NCI-H226 (cell line): Measurements from ENCODE around the gene MACROD2.

Source experiments
- DNase-seq: peaks from one replicate; pipeline ENCODE4 v3.0.0-alpha.2; 2015

The MACROD2 gene

GRCh38 chr20:15918631-15919030, 1923.3 kb downstream of the MACROD2 start:
- no peak for DNase-seq

GRCh38 chr20:15919118-15919517, 1923.8 kb downstream of the MACROD2 start:
- DNase-seq = no peak

- DNase-seq = no peak
Observed at GRCh38 chr20:15921930-15922329, 1926.6 kb downstream of the MACROD2 start.

- DNase-seq = no peak
Observed at GRCh38 chr20:15922556-15922955, 1927.2 kb downstream of the MACROD2 start.

GRCh38 chr20:15923030-15923776, 1927.9 kb downstream of the MACROD2 start:
- DNase-seq = no peak

GRCh38 chr20:15924556-15924955, 1929.2 kb downstream of the MACROD2 start:
- no peak for DNase-seq

GRCh38 chr20:15925376-15925775, 1930.1 kb downstream of the MACROD2 start:
- no peak for DNase-seq

- DNase-seq = no peak
Observed at GRCh38 chr20:15927893-15928650, 1932.8 kb downstream of the MACROD2 start.

GRCh38 chr20:15928946-15929345, 1933.6 kb downstream of the MACROD2 start:
- no peak for DNase-seq

- peak; percentile 29 for DNase-seq
Observed at GRCh38 chr20:15930311-15931305, 1935.3 kb downstream of the MACROD2 start.

- DNase-seq = no peak
Observed at GRCh38 chr20:15931897-15932296, 1936.6 kb downstream of the MACROD2 start.

- no peak for DNase-seq
Observed at GRCh38 chr20:15937179-15937578, 1941.9 kb downstream of the MACROD2 start.

- no peak for DNase-seq
Observed at GRCh38 chr20:15938847-15939246, 1943.5 kb downstream of the MACROD2 start.

- DNase-seq = no peak
Observed at GRCh38 chr20:15940127-15940526, 1944.8 kb downstream of the MACROD2 start.

GRCh38 chr20:15942130-15942529, 1946.8 kb downstream of the MACROD2 start:
- peak; percentile 63 for DNase-seq

GRCh38 chr20:15945289-15945688, 1950.0 kb downstream of the MACROD2 start:
- DNase-seq = no peak

- DNase-seq = no peak
Observed at GRCh38 chr20:15949391-15949790, 1954.1 kb downstream of the MACROD2 start.

GRCh38 chr20:15951658-15952057, 1956.3 kb downstream of the MACROD2 start:
- DNase-seq = peak; percentile 75

GRCh38 chr20:15958142-15958541, 1962.8 kb downstream of the MACROD2 start:
- no peak for DNase-seq

GRCh38 chr20:15965165-15965564, 1969.8 kb downstream of the MACROD2 start:
- no peak for DNase-seq

GRCh38 chr20:15967334-15967733, 1972.0 kb downstream of the MACROD2 start:
- DNase-seq = no peak

- DNase-seq = no peak
Observed at GRCh38 chr20:15976047-15976736, 1980.9 kb downstream of the MACROD2 start.
